HPDE6-E6E7 (cell line): ENCODE data around the gene TNNT3.
"Not testable (repeated sequence)": the region's sequence is repeated elsewhere in the genome, so short reads cannot be mapped to it uniquely, and the experiment has no call there.

Experiments used
- DNase-seq: peaks from one replicate; pipeline ENCODE4 v3.0.0; 2011; ENCODE audit warnings: missing footprints; ENCODE audit errors: extremely low spot score

TNNT3 gene

GRCh38 chr11:1935156-1936071 is 15.9 kb downstream of the TNNT3 start:
- no peak for DNase-seq

DNA sequence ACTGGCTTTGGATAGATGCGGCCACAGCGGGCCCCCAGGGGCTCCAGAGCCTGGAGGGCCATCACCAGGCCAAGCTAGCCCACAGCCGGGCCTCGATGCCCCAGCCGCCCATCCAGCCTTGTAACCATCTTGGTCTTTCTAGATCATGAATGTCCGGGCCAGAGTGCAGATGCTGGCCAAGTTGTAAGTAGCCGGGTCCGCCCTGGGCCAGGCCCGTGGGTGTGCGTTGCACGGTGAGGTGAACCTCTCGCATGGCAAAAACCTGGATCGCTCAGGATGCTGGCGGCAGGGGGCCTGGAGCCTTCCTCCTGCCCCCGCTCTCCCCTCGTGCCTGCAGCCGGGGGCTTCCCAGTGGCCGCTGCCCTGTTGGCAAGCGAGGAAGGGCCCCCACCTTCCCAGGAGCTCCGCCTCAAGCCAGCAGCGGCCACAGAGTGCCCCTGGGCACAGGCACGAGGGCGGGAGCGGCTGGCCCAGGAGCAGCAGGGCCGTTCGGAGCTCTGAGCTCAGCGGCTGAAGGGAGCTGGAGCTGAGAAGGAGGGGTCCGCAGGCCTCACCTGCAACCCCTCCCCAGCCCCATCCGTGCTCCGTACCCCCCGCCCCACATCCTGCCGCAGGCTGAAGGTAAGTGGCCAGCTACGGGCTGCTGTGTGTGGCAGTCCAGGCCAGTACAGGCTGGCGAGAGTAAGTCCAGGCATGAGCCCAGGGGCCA is 16.7 kb downstream of the TNNT3 start:
- no peak for DNase-seq

DNA sequence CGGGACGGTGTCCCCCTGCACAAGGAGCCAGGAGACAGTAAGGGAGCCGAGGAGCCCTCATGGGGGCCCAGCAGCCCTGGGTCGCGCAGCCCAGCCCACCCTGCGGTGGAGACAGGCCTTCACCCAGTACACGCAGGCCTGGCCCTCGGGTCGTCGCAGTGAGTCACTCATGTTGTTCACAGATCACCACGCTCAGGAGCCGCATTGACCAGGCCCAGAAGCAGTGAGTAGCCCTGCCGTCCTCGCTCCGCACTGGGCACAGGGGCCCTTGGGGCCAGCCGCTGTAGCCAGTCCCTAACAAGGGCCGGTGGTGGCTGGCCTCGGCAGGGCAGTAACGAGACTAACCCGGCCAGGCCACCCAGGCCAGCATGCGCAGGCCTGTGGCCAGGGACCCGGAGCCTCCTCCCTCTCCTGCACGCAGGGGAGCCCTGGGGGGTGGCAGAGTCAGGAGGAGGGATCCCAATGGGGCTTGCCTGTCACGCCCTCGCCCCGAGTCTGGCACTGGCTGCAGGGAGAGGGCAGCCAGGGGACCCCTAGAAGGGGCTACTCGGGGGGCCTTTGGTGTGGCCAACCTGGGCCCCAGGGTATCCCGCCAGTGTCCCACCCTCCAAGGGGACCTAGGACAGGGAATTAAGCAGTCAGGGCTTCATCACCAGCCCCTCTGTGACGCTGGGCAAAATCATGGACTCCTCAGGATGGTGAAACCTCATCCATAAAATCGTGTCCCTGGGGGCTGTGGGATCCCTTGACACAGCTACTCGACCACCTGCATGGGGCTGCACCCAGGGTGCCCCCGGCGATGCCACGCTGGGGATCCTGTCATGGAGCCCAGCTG is 17.5 kb downstream of the TNNT3 start:
- DNase-seq = no peak

GRCh38 chr11:1937616-1938342 is 18.3 kb downstream of the TNNT3 start:
- DNase-seq = no peak

GRCh38 chr11:1938343-1939005 is 19.0 kb downstream of the TNNT3 start:
- DNase-seq = no peak

GRCh38 chr11:1939006-1939625 is 19.6 kb downstream of the TNNT3 start:
- no peak for DNase-seq

DNA sequence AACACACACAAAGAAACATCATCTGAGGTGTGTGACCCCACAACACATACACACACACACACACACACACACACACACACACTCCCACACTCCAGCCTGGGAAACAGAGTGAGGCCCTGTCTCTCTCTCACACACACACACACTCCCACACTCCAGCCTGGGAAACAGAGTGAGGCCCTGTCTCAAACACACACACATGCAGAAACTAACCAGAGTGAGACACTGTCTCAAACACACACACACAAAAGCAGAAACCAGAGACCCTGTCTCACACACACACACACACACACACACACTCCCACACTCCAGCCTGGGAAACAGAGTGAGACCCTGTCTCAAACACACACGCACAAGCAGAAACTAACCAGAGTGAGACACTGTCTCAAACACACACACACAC is 20.3 kb downstream of the TNNT3 start:
- DNase-seq = not testable (repeated sequence)

- DNase-seq = no peak
Measured at GRCh38 chr11:1942558-1943260, 23.2 kb downstream of the TNNT3 start.

DNA sequence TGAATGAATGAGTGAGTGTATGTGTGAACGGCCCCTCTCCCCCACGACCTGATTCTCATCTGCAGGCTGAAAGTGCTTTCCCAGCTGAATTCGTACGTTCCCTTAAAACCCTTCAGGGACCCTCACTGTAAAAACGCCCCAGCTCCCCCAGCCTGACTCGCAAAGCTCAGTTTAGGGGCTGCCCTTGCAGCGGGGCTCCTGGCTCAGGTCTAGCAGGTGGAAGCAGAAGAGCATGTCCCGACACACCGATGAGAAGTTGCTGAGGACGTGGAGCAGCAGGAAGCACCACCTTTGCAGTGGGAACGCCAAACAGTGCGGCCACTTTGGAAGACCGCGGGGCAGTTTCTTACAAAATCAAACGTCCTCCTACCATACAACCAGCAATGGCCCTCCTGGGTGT is 24.1 kb downstream of the TNNT3 start:
- no peak for DNase-seq

GRCh38 chr11:1943977-1944376 is 24.5 kb downstream of the TNNT3 start:
- DNase-seq = no peak

- no peak for DNase-seq
Measured at GRCh38 chr11:1946812-1947484, 27.4 kb downstream of the TNNT3 start, which contains the start of gene MRPL23. Gene MRPL23 (plus strand): TSS chr11:1947332. CDS start chr11:1947363, 31 bp downstream.

DNA sequence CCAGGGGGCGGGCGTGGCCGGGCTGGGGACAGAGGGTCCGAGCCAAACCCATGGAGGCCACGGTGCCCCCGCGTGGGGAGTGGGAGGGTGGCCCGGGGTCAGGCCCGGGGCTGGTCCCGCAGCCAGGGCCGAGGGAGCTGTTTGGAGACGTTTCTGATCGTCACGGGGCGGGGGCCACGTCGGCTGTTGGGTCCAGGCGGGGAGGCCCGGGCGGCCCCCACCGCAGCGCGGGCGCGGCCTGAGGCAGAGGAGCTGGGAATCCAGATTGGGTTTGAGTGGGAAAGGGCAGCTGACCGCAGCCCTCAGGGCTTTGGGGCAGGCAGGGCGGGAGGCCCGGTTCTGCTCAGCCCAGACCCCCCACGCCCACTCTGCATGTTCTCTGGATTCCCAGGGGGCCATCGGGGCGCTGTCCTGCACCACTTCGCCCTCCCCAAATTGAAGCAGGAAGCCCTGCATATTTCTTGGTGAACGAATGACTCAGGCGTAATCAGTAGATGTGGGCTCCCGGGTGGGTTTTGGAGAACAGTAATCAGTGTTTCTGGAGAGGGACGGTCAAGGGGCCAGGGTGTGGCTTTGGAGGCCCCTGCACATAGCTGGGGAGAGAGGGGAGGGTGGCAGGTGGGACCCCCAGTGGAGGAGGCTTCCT is 28.2 kb downstream of the TNNT3 start:
- no peak for DNase-seq

- no peak for DNase-seq
Measured at GRCh38 chr11:1948389-1948788, 28.9 kb downstream of the TNNT3 start.

DNA sequence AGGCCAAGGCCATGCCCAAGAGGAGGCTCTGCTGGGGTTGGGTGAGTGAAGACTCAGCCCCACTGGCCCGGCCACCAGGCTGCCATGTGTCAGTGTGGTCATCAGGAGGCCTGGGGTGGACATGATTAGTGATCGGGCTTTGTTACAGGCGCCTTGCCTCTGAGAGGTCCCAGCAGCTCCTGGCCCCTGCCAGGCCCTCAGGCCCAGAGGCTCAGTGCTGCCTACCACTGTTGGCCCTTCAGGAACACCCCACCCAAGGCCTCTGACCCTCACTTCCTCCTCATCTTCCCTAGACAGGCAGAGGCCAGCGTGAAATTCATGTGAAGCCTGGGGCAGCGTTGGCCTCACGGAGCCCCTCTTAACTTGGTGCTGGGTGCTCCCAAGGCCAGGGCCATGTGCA is 29.8 kb downstream of the TNNT3 start:
- no peak for DNase-seq

- DNase-seq = no peak
Measured at GRCh38 chr11:1949922-1950321, 30.4 kb downstream of the TNNT3 start.

- no peak for DNase-seq
Measured at GRCh38 chr11:1952806-1953482, 33.4 kb downstream of the TNNT3 start.

GRCh38 chr11:1953489-1954266 is 34.2 kb downstream of the TNNT3 start:
- DNase-seq = no peak
